Activated CD4-positive, alpha-beta T cell treated with anti-CD3 and anti-CD28 coated beads, Interleukin-2, amount 10 ng/mL, durations not matched to agents 7 days and 5 days (primary cell): Measurements from ENCODE around the gene NIPBL. TPM values are rescaled to one million over a fixed set of nuclear protein-coding genes. Genes with fewer than 3 reads are reported as not detected.

Experiments
- CTCF ChIA-PET: fragments of 350-600 bp; sonication (Branson Sonifier 250); formaldehyde crosslinking; loops from one replicate; lab custom pipeline; 2021; ENCODE audit warnings: antibody characterized with exemption; lab: Charles Lee
- POLR2A ChIA-PET: fragments of 350-600 bp; sonication (Branson Sonifier 250); formaldehyde crosslinking; loops from one replicate; lab custom pipeline; 2021; ENCODE audit warnings: antibody characterized with exemption; lab: Charles Lee
- DNase-seq: peaks from one replicate; pipeline ENCODE4 v3.0.0-alpha.2; 2020
- H3K27ac Mint-ChIP-seq: one replicate; pipeline ENCODE4 v1.8.0; 2021; ENCODE audit warnings: mild to moderate bottlenecking, moderate library complexity, mixed read lengths
- H3K27me3 Mint-ChIP-seq: one replicate; pipeline ENCODE4 v1.8.0; 2021; ENCODE audit warnings: mixed read lengths
- H3K36me3 Mint-ChIP-seq: one replicate; pipeline ENCODE4 v1.8.0; 2021; ENCODE audit warnings: low read depth, mixed read lengths
- H3K4me1 Mint-ChIP-seq: one replicate; pipeline ENCODE4 v1.8.0; 2021; ENCODE audit warnings: mixed read lengths
- H3K4me3 Mint-ChIP-seq: one replicate; pipeline ENCODE4 v1.8.0; 2021; ENCODE audit warnings: mild to moderate bottlenecking, moderate library complexity, mixed read lengths
- H3K9me3 Mint-ChIP-seq: one replicate; pipeline ENCODE4 v1.8.0; 2021; ENCODE audit warnings: mixed read lengths
- total RNA-seq, 2 experiments: library from RNA; stranded (reverse); gene quantifications; one replicate each; pipeline ENCODE4 v1.2.3, GENCODE V29; 2021

The NIPBL gene
- total RNA-seq, 2 experiments from 2014 or later, result 59.4 to 72.8 TPM

GRCh38 chr5:36861871-36862270 is 14.7 kb upstream of the NIPBL start:
- POLR2A ChIA-PET, result no interaction called here
- Mint-ChIP-seq H3K9me3 (no peaks in the 10 kb centered on the region), H3K27ac (no peak overlapping the region), H3K27me3 (peaks cover 29% of the 10 kb centered on the region), H3K4me3 (no peak overlapping the region), H3K4me1 (no peaks in the 10 kb centered on the region), H3K36me3 (peaks cover 6% of the 10 kb centered on the region)
- DNase-seq, result no peak
- CTCF ChIA-PET, result no interaction called here

- peak; percentile 32 for DNase-seq
- Mint-ChIP-seq H3K27me3 (no peaks in the 10 kb centered on the region), H3K9me3 (no peaks in the 10 kb centered on the region), H3K27ac (peak overlapping the region; percentile 42), H3K4me3 (no peak overlapping the region), H3K4me1 (peaks cover 37% of the 10 kb centered on the region), H3K36me3 (peaks cover 5% of the 10 kb centered on the region)
- POLR2A ChIA-PET, result no interaction called here
- CTCF ChIA-PET, result interaction anchor here (1.5 to 1.9 kb wide), 2 partner anchors 107 to 131 kb away, joined by 3 to 7 read pairs; no protein-coding TSS in a partner anchor
Measured at GRCh38 chr5:36870399-36871040, 6.0 kb upstream of the NIPBL start.

GRCh38 chr5:36874465-36874864 is 2.1 kb upstream of the NIPBL start:
- Mint-ChIP-seq H3K27ac (peak overlapping the region; percentile 97), H3K4me1 (peaks cover 43% of the 10 kb centered on the region), H3K36me3 (peaks cover 6% of the 10 kb centered on the region), H3K4me3 (peak overlapping the region; percentile 77), H3K9me3 (no peaks in the 10 kb centered on the region), H3K27me3 (no peaks in the 10 kb centered on the region)
- CTCF ChIA-PET, result interaction anchor here (1.2 kb wide), 1 partner anchor 131 kb away, joined by 3 read pairs; no protein-coding TSS in a partner anchor
- POLR2A ChIA-PET, result no interaction called here
- DNase-seq, result no peak

- DNase-seq, result peak; percentile 55
- Mint-ChIP-seq H3K9me3 (no peaks in the 10 kb centered on the region), H3K36me3 (peaks cover 6% of the 10 kb centered on the region), H3K4me3 (peak overlapping the region; percentile 77), H3K4me1 (peaks cover 43% of the 10 kb centered on the region), H3K27me3 (no peaks in the 10 kb centered on the region), H3K27ac (peak overlapping the region; percentile 97)
- CTCF ChIA-PET, result interaction anchor here (1.0 to 1.3 kb wide), 4 partner anchors 19 to 146 kb away, joined by 3 to 5 read pairs (median 4); no protein-coding TSS in a partner anchor
- POLR2A ChIA-PET, result no interaction called here
Measured at GRCh38 chr5:36875051-36875789, 1.3 kb upstream of the NIPBL start.

- DNase-seq, result peak; percentile 73
- CTCF ChIA-PET, result interaction anchor here (1.0 to 1.3 kb wide), 3 partner anchors 19 to 146 kb away, joined by 3 to 5 read pairs (median 4); no protein-coding TSS in a partner anchor
- no peaks in the 10 kb centered on the region for H3K27me3 Mint-ChIP-seq
- H3K4me3 Mint-ChIP-seq, result peak overlapping the region; percentile 77
- no peaks in the 10 kb centered on the region for H3K9me3 Mint-ChIP-seq
- peak overlapping the region; percentile 97 for H3K27ac Mint-ChIP-seq
- POLR2A ChIA-PET, result no interaction called here
- peaks cover 6% of the 10 kb centered on the region for H3K36me3 Mint-ChIP-seq
- H3K4me1 Mint-ChIP-seq, result peaks cover 43% of the 10 kb centered on the region
Measured at GRCh38 chr5:36875790-36876298, 725 bp upstream of the NIPBL start.

GRCh38 chr5:36876965-36877666 is 547 bp downstream of the NIPBL start:
- ChIA-PET POLR2A (interaction anchor here (0.6 kb wide), 1 partner anchor 338 kb away, joined by 3 read pairs; no protein-coding TSS in a partner anchor), CTCF (interaction anchor here (1.6 kb wide), 2 partner anchors 9 to 69 kb away, joined by 3 read pairs; no protein-coding TSS in a partner anchor)
- peak overlapping the region; percentile 97 for H3K27ac Mint-ChIP-seq
- no peaks in the 10 kb centered on the region for H3K27me3 Mint-ChIP-seq
- H3K9me3 Mint-ChIP-seq, result no peaks in the 10 kb centered on the region
- no peak for DNase-seq
- H3K4me1 Mint-ChIP-seq, result peaks cover 47% of the 10 kb centered on the region
- H3K36me3 Mint-ChIP-seq, result peaks cover 7% of the 10 kb centered on the region
- peak overlapping the region; percentile 77 for H3K4me3 Mint-ChIP-seq

- H3K9me3 Mint-ChIP-seq, result no peaks in the 10 kb centered on the region
- peak; percentile 48 for DNase-seq
- peak overlapping the region; percentile 97 for H3K27ac Mint-ChIP-seq
- H3K4me1 Mint-ChIP-seq, result peaks cover 48% of the 10 kb centered on the region
- POLR2A ChIA-PET, result no interaction called here
- no peaks in the 10 kb centered on the region for H3K27me3 Mint-ChIP-seq
- CTCF ChIA-PET, result interaction anchor here (1.1 to 1.6 kb wide), 3 partner anchors 8 to 119 kb away, joined by 3 read pairs; no protein-coding TSS in a partner anchor
- H3K36me3 Mint-ChIP-seq, result peaks cover 7% of the 10 kb centered on the region
- peak overlapping the region; percentile 77 for H3K4me3 Mint-ChIP-seq
Measured at GRCh38 chr5:36877667-36878391, 1.3 kb downstream of the NIPBL start.

- POLR2A ChIA-PET, result no interaction called here
- Mint-ChIP-seq H3K27ac (peak overlapping the region; percentile 97), H3K27me3 (no peaks in the 10 kb centered on the region), H3K4me3 (peak overlapping the region; percentile 77), H3K9me3 (no peaks in the 10 kb centered on the region), H3K36me3 (peaks cover 7% of the 10 kb centered on the region), H3K4me1 (peaks cover 42% of the 10 kb centered on the region)
- DNase-seq, result no peak
- CTCF ChIA-PET, result interaction anchor here (1.1 kb wide), 1 partner anchor 118 kb away, joined by 3 read pairs; no protein-coding TSS in a partner anchor
Measured at GRCh38 chr5:36878392-36879082, 2.0 kb downstream of the NIPBL start.

- H3K36me3 Mint-ChIP-seq, result peaks cover 10% of the 10 kb centered on the region
- ChIA-PET POLR2A (no interaction called here), CTCF (interaction anchor here (1.1 kb wide), 1 partner anchor 117 kb away, joined by 3 read pairs; no protein-coding TSS in a partner anchor)
- H3K27ac Mint-ChIP-seq, result no peak overlapping the region
- DNase-seq, result no peak
- H3K4me1 Mint-ChIP-seq, result peaks cover 43% of the 10 kb centered on the region
- H3K9me3 Mint-ChIP-seq, result no peaks in the 10 kb centered on the region
- no peaks in the 10 kb centered on the region for H3K27me3 Mint-ChIP-seq
- peak overlapping the region; percentile 77 for H3K4me3 Mint-ChIP-seq
Measured at GRCh38 chr5:36879274-36880033, 2.9 kb downstream of the NIPBL start.

GRCh38 chr5:36880761-36881160 is 4.2 kb downstream of the NIPBL start:
- Mint-ChIP-seq H3K4me1 (peaks cover 40% of the 10 kb centered on the region), H3K4me3 (no peak overlapping the region)
- POLR2A ChIA-PET, result no interaction called here

GRCh38 chr5:36881304-36881703 is 4.7 kb downstream of the NIPBL start:
- no peak overlapping the region for H3K4me3 Mint-ChIP-seq
- peaks cover 16% of the 10 kb centered on the region for H3K36me3 Mint-ChIP-seq
- H3K27ac Mint-ChIP-seq, result no peak overlapping the region
- no peaks in the 10 kb centered on the region for H3K27me3 Mint-ChIP-seq
- ChIA-PET POLR2A (interaction anchor here (0.6 kb wide), 1 partner anchor 65 kb away, joined by 3 read pairs; no protein-coding TSS in a partner anchor), CTCF (no interaction called here)
- DNase-seq, result no peak
- H3K9me3 Mint-ChIP-seq, result no peaks in the 10 kb centered on the region
- peaks cover 43% of the 10 kb centered on the region for H3K4me1 Mint-ChIP-seq

More at GRCh38 chr5:36880761-36881160, 4.2 kb downstream of the NIPBL start:
- CTCF ChIA-PET, result no interaction called here
- Mint-ChIP-seq H3K9me3 (no peaks in the 10 kb centered on the region), H3K27ac (no peak overlapping the region), H3K36me3 (peaks cover 16% of the 10 kb centered on the region), H3K27me3 (no peaks in the 10 kb centered on the region)
- no peak for DNase-seq
